Stimulated activated CD4-positive, alpha-beta T cell treated with anti-CD3 and anti-CD28 coated beads, Interleukin-1b, Interleukin-23, amount 100 ng/mL, for 48 hours (primary cell): Measurements from ENCODE around the gene FMN1.
"Not testable (repeated sequence)": the region's sequence is repeated elsewhere in the genome, so short reads cannot be mapped to it uniquely, and the experiment has no call there.

Source experiments
- DNase-seq: peaks from one replicate; pipeline ENCODE4 v3.0.0-alpha.2; 2020

Gene FMN1

DNA sequence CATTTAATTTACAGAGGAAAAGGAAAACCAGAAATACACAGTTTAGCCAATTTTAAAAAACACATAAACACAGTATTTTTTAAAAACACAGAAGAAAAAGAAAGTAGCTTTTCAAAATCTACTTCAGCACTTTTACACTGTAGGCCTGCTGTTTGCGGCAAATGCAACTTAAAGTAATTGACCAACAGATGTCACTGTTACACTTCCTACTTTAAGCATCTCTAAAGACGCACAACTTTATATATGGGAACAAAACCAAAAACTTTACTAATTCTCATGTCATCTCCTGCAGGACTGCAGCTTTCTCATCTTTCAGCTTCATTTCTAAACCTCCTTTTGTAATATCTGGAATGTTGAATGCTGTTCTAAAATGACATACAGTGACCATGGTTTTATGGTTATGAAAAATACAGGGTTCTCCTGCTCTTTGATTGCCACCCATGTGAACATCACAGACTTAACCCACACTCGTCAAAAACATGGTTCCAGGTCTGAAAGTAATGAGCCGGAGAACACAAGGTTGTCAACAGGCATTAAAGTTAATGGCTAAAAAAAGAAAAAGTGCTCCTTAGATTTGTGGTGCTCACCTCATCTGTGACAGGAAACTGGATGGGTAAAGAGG lies 107.9 kb downstream of the FMN1 start:
- DNase-seq = no peak

DNA sequence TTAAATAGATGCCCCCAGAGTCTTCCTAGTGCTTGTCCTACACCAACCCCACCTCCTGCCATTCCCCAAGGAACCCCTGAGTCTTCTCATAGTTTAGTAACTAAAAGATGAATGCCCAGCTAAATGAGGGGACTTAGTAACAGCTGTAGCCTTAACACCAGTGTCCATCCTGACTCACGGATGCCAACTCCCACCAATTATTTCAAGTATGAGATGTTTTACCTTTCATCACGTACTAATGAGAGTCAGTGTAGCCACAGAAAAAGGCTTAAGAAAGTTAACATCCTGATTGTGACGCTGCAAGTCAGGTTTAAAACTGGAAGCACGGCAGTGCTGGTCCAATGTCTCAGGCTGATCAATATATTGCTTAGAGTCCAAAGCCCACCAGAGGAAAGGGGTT lies 109.9 kb downstream of the FMN1 start:
- DNase-seq = no peak

DNA sequence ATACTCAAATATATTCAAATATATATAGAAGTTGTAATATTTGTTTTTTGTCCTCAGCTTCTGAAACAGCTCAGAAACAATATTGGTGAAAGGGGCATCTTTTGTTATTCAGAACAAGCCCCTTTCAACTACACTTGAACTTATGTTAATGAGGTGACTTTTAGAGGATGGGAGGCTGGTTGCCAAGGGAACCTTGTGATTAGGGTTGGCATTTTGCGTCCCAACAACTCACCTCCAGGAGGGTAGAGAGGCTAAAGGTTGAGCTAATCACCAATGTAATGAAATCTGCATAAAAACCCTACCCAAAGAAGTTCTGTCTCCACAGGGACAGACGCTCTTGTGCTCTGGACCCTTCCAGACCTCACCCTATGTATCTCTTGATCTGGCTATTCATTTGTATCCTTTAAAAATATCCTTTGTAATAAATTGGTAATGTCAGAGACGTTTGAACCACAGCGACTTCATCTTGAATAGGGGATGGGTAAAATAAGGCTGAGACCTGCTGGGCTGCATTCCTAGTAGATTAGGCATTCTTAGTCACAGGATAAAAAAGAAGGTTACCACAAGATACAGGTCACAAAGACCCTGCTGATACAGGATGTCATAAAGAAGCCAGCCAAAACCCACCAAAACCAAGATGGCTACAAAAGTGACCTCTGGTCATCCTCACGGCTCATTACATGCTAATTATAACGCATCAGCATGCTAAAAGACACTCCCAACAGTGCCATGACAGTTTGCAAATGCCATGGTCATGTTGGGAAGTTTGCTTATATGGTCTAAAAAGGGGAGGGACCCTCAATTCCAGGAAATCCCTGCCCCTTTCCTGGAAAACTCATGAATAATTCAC lies 111.1 kb downstream of the FMN1 start:
- no peak for DNase-seq

DNA sequence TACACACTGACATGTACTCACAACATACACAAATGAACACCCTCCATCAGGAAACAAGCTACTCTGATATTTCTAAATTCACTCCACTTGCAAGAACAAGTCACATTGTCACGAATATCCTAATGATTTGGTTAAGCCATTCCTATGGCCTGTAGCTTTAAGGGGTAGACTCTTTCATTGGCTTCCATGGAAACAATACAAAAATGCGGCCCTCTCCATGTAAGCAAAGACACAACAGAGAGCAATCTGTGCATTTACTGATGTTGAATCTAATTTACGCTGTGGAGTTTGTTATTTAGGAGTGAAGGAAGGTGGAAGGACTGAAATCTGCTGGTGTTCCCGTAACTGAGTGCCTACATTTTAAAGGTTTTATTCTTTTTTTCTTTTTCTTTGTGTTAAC lies 114.5 kb downstream of the FMN1 start:
- DNase-seq = no peak

DNA sequence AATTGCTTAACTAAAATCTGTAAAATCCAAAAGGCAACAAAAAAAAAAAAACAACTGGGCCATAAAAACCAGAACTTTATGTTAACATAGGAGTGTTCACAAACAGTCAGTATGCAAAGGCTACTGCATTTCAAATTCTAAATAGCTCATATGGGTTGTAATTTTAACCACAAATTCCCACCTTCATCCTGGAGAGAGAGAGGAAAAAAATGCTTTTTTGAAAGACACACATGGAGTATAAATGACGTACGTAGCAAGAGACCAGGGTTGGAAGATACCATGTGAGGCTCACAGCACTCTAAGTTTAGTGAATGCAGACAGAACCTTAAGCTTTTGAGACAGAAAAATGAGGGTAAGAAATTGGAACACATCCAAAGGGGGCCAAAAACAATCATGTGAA lies 115.9 kb downstream of the FMN1 start:
- DNase-seq = no peak

DNA sequence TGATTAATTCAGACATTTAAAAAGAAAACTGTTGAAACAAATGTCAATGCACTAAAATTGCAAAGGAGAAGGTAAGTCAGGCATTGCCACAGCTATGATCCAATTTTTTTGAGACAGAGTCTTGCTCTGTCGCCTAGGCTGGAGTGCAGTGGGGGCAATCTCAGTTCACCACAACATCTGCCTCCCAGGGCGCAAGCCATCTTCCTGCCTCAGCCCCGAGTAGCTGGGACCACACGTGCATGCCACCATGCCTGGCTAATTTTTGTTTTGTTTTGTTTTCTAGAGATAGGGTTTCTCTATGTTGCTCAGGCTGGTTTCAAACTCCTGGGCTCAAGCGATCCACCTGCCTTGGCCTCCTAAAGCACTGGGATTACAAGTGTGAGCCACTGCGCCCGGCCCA lies 117.6 kb downstream of the FMN1 start:
- no peak for DNase-seq

DNA sequence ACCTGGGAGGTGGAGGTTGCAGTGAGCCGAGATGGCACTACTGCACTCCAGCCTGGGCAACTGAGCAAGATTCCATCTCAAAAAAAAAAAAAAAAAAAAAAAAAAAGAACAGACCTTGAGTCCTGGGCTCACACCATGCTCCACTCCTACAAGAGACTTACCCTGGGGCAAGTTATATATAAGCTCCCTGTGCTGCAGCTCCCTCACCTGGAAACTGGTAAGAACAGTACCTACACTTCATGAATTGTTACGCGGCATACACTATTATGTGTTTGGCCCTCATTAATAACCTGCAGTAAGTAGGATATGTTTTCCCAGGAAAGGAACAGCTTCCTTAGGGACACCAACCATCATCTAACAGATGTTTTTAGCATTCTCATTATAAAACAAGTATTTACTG lies 119.6 kb downstream of the FMN1 start:
- DNase-seq = no peak

DNA sequence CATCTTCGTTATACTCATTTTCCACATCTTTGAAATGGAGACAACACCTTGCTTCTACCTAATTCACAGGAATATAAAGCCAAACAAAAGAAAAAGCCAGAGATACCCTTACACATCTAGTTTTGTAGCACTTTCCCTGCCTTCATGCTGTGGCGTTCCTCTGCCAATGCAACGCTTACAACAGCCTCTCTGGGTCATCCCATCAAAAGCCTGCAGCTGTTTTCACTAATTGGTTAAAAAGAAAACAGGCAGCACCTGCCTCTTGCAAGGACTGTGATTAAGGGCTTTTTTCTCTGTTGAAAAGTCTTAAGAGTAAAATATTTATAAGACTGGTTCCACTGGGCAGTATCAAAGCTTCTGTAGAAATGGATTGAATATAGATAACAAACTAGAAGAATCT lies 120.3 kb downstream of the FMN1 start:
- DNase-seq = no peak

DNA sequence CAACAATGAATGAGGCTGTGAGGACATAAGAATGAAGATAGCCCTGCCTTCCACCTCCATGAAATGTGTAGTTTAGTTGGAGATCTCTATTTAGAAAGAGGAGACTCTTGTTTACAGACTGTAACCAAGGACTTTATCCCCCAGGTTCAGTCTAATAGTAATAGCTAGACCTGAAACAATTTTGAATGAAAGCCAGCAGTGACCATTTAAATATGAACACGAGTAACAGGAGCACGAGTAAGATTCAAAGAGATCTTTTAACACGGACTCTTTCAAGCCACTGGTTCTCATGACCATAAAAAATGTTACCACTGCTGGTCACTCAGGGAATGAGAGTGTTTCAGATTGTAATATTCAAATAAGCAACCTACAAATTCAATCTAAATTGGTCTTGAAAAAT lies 123.1 kb downstream of the FMN1 start:
- no peak for DNase-seq

DNA sequence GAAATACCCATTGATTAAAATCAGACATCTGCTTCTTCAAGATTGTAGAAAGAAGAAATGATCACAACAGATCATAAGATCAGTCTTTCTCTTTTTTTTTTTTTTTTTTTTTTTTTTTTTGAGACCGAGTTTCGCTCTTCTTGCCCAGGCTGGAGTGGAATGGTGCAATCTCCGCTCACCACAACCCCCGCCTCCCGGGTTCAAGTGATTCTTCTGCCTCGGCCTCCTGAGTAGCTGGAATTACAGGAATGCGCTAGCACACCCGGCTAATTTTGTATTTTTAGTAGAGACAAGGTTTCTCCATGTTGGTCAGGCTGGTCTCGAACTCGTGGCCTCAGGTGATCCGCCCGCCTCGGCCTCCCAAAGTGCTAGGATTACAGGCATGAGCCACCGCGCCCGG lies 124.6 kb downstream of the FMN1 start:
- DNase-seq = not testable (repeated sequence)

DNA sequence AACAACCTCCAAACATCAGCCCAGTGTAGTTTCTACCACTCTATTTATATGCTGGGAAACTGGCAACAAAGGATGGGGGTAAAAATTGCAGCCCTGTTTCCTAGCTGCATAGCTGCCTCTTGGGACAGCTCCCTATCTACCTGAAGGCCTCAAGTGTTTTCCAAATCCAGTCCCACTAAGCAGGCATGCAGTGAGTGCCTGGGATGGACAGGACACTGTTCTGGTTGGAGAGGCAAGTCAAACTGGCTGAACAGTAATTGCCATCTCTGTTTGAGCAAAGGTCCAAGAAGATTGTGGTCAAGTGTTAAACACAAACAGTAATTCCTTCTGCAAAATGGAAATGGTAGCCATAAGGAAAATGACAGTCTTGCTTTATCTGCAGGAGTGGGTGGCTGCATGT lies 125.4 kb downstream of the FMN1 start:
- no peak for DNase-seq

DNA sequence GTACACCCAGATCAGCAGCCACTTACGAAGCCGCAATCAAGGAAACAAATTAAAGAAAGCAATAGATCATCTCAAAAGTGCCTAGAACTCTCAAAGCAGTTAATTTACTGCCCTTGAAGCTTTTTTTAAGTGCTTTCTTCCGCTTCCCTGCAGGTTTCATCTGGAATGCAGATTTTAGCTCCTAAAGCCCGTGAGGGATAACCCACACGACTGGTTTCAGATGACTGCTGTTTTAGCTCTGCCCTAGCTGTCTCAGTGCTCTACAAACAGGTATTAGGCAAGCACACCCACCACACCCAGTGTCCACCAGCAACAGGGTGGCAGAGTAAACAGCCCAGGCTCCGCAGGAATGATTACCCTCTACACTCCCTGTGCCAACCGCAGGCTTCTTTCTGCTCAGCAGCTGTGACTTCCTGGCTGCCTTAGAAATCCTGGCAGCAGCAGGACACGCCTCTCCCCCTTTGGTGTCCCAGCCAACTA lies 126.0 kb downstream of the FMN1 start:
- no peak for DNase-seq

DNA sequence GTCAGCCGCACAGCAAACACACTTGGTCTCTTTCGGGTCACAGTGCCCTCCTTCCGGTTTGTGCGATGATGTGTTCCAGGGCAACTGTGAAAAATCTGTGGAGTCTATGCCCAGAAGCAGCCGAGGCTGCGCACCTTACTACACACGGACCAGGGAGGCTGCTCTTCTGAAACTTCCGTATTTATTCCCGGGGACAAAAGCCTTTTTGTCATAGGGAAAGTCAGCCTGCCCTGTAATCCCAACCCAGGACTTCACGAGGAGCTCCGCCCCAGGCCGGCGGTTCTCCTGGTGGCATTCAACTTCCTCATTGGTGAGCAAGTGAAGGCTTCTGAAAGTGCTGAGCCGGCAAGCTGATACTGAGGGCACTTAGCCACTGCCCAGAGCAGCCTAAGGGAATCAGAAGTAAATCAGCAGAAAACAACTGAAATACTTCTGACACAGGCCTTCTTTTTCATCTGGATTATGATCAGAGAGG lies 126.5 kb downstream of the FMN1 start:
- no peak for DNase-seq

DNA sequence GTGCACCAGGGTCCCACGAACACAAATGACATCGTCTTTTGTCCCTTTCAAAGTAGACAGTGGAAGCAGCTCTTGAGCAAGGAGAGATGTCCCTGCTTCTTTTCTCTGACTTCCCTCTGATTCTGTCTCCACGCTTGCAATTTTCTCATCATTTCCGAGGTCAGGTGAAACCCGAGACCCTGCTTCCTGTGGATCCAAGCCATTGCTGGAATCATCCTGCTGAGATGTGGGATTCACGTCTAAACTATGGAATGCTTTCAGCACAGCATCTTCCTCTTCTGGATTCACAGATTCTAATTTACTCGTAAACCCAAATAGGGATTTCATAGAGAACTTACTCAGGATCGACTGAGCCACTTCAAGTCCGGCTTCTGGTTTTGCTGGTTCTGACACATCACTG lies 127.1 kb downstream of the FMN1 start:
- DNase-seq = no peak

DNA sequence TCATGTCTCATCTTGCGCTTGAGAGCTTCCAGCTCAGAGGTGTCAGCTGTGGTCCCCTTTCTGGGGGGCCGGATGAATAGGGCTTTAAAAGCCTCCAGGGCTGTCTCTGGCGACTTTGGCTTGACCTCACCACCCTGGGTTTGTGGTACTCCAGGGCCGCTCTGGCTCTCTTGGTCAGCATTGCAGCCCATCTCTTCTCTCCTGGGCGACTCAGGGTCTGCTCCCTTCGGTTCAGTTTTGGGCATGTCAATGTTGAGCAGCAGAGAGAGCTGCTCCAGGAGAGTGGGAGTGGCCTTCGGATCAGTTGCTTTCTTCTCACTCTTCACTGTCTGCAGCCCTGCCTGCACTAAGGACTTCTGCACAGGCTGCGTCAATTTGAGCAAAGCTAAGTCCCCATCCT lies 127.9 kb downstream of the FMN1 start:
- DNase-seq = no peak

DNA sequence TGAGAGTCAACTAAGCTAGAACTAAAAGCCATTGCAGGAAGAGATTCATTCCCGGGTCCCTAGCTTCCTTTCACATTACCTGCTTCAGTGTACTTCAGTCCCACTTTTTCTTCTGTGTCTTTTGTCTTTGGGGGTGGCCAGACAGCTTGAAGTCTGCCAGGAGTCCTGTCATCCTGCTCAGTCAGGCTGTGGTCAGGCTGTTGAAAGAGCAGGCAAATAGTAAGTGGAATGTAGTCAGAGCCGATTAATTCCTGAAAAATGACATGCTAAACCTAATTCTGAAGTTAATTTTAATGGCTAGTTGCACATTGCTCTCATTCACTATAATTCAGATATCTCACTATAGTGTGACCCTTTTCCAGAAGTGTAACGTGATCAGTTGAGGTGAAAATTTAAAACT lies 129.6 kb downstream of the FMN1 start:
- no peak for DNase-seq

DNA sequence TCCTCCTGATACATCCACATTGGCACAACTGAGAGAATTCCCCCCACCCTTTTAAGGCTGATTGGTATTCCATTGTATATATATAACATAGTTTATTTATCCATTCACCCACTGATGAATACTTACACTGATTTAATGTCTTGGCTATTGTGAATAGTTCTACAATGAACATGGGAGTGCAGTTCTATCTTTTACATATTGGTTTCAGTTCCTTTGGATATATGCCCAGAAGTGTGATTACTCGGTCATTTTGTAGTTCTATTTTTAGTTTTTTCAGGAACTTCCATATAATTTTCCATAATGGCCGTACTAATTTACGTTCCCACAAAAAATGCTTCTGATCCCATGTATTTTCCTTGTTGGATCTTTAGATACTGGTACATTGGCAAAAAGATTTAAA lies 135.3 kb downstream of the FMN1 start:
- no peak for DNase-seq

DNA sequence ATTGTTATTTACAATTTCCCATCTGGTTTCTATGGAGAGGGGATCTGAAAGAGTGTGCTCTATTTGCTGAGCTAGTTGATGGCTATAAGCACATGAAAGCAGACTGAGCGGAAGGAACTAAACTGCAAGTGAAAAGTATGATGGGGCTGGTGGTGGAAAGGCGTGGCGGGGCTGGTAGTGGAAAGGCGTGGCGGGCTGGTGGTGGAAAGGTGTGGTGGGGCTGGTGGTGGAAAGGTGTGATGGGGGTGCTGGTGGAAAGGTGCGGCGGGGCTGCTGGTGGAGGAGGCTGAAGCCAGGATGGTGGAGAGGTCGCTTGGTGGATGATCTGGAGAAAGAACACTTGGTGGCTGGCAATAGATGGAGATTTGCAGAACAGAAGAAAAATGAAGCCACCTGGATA lies 136.7 kb downstream of the FMN1 start:
- no peak for DNase-seq

DNA sequence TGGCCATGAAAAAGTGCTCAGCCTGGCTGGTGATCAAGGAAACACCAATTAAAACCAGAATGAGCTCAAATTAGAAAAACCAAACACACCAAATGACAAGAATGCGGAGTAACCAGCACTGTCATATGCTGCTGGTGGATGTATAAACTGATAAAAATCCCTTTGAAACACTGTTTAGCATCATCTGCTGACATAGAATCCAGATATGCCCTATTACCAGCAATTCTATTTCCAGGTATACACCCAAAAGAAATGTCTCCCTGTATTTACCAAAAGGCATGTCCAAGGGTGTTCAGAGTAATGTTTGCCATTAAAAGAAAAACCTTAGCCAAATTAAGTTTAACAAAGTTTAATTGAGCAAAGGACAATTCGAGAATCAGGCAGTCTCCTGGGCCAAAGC lies 138.6 kb downstream of the FMN1 start:
- DNase-seq = no peak

DNA sequence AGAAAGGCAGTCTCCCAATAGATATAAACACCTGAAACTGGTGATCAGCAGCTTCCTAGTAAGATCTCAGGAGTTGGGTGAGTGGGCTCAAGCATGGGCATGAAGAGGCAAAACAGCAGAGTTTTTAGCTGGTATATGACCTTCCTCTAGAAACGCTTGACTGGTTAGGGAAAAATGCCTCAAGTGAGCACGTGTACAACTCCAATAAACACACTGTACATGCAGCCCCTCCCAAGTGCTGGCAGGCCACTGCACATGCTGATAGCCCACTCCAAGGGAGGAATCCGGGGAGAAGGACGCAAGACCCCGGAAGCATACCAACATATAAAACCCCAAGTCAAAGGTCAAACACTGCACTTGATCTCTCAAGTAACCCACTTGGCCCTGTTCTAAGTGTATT lies 143.0 kb downstream of the FMN1 start:
- no peak for DNase-seq

DNA sequence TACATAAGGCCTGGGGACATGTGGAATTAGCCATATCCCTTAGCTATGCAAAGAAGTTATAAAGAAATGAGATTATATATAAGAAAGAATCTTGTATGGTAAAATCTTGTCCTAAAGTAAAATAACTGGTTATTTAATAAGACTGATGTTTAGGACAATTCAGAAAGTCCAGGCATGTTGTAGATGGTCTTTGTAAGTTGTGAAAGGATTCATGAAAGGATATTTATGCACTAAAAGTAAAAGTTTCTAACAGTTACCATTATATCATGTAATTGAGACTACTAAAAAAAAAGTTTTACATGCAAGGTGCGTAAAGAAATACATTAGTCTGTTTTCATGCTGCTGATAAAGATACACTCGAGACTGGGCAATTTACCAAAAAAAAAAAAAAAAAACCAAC lies 146.3 kb downstream of the FMN1 start:
- DNase-seq = no peak

DNA sequence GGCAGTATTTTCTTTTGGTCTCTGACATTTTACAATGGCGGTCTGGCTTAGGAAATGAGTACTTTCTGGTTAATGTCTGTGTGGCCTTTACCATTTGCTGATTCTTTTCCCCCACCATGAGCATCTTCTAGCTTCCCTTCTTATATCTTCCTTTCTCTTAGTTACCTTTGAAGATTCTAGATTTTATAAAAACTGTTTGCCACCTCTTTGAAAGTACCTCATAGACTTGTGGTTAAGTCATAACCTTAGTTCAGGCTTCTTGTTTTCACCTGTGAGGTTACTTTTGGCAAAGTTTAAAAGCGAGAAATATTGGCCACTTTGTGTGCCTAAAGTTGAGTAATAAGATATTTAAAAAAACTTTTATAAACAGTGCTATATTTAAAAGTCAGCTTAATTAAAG lies 147.4 kb downstream of the FMN1 start:
- no peak for DNase-seq

DNA sequence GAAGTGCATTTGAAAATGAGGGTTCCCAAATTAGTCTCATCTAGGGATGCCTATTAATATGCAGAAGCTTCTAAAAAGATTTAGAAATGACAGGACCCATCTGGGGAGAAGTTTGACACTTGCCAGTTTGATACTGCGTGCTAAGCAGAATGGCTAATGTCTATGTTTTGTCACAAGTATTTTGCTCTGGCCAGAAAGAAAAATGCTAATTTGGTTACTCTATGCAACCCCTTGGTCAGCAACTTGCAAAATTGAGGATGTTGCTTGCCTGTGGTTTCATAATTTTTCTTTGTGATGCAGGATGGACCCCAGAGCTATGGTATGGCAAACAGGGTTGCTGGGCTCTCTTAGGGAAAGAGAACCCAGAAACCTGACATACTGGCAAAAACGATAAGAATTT lies 148.2 kb downstream of the FMN1 start:
- DNase-seq = no peak

DNA sequence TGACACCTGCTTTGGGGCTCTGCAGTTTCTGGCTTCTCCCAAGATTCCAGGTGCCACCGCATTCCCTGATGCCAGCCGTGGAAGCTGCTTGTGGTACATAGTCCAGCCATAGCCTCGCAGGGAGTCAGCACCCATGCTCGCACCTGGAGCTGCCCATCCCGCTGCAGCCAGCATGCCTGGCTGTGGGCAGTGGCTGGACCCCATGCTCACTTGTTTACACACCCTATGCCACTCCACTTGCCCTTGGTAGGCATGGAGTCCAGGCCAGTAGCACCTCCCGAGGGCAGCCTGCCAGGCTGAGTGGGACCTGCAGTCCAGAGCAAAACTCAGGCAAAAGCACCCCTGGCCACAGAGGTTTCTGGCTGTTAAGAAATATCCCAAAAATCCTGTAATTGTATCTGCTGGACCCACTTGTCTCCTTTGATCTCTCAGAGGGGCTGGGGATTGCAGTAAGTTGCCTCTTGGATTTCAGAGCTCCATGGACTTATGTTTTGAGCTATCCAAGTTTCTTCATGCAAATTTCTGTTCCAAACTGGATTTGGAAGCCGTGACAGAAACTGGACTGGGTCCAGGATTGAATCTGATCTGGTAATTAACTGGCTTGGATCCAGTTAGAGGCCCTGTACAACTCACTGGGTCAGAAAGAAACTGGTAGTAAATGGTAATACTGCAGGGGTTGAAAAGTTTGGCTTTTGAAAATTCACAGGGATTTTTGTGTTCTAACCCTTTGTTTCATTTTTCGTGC lies 149.3 kb downstream of the FMN1 start:
- no peak for DNase-seq
